Lower lobe of right lung (tissue), 2 donors: Measurements from ENCODE around the gene DGKI. TPM values are rescaled to one million over a fixed set of nuclear protein-coding genes. Genes with fewer than 3 reads are reported as not detected.

Experiments
- ATAC-seq, 2 donors: fragments of 200-7000 bp; cut with Tn5 transposase; one replicate each; pipeline ENCODE4 v1.9.1; 2020 to 2022; ENCODE audit warnings: mild to moderate bottlenecking in 2 of 2, moderate library complexity in 2 of 2
- DNase-seq: peaks from one replicate; pipeline ENCODE4 v3.0.0-alpha.2; 2020
- H3K27ac ChIP-seq: fragments of 200-600 bp; one replicate; pipeline ENCODE4 v1.8.0; 2022
- H3K27me3 ChIP-seq: fragments of 200-600 bp; one replicate; pipeline ENCODE4 v1.8.0; 2022; ENCODE audit warnings: low read depth
- H3K36me3 ChIP-seq: fragments of 200-600 bp; one replicate; pipeline ENCODE4 v1.8.0; 2022; ENCODE audit warnings: mild to moderate bottlenecking
- H3K4me1 ChIP-seq: fragments of 200-600 bp; one replicate; pipeline ENCODE4 v1.8.0; 2022
- H3K4me3 ChIP-seq: fragments of 200-600 bp; one replicate; pipeline ENCODE4 v1.8.0; 2022; ENCODE audit warnings: mild to moderate bottlenecking
- H3K9me3 ChIP-seq: fragments of 200-600 bp; one replicate; pipeline ENCODE4 v1.8.0; 2022
- CTCF ChIP-seq: fragments of 200-600 bp; IDR thresholded peaks from one replicate; pipeline ENCODE4 v1.8.0; 2022; ENCODE audit warnings: antibody characterized with exemption, mild to moderate bottlenecking
- intact Hi-C: fragments of 100-400 bp; cut with DNase I; formaldehyde crosslinking; loops from one replicate; pipeline ENCODE4 v1.11.0; 2022
- total RNA-seq: library from RNA; stranded (reverse); fragmentation: NEBNext Ultra II Directional; extraction: Animal tissue kit (Norgen Biotek cat#: 25700); gene quantifications from one replicate; pipeline ENCODE4 v1.2.1, GENCODE V29; 2021
- donor health status: DM: no; HTN: yes; CAD: no; lungs with severe emphysema.

The DGKI gene
- total RNA-seq, 1 donor from 2014 or later, result 0.09 TPM

DNA sequence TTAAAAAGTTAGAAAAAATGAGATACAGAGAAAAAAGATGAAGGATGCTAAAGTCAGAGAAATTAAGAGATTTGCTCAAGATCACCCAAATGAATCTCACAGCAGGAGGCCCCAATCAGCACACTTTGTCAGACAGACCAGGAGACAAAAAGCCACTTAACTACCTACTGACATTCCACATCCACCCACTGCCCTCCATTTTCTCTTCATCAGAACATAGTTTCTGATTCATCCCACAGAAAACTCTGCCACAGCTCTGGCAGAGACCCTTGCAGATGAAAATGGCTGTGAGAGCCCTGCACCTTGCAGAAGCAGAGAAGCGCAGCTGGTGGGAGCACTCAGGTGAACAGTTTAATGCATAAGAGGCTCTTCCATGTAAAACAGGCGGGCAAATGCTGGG is 26.6 kb downstream of the DGKI start:
- no peak overlapping the region for H3K27ac ChIP-seq
- no peaks in the 10 kb centered on the region for H3K4me1 ChIP-seq
- H3K36me3 ChIP-seq, result no peaks in the 10 kb centered on the region
- TF ChIP-seq CTCF, result no peak
- ATAC-seq, result no peak
- H3K27me3 ChIP-seq, result no peaks in the 10 kb centered on the region
- intact Hi-C loops, result no loop called here
- no peak overlapping the region for H3K4me3 ChIP-seq
- H3K9me3 ChIP-seq, result no peaks in the 10 kb centered on the region
- no peak for DNase-seq

GRCh38 chr7:137818036-137818435 is 28.7 kb downstream of the DGKI start:
- no peaks in the 10 kb centered on the region for H3K4me1 ChIP-seq
- no peak for TF ChIP-seq CTCF
- ATAC-seq (no peak), DNase-seq (no peak)
- no peak overlapping the region for H3K4me3 ChIP-seq
- no peaks in the 10 kb centered on the region for H3K9me3 ChIP-seq
- H3K36me3 ChIP-seq, result no peaks in the 10 kb centered on the region
- H3K27me3 ChIP-seq, result no peaks in the 10 kb centered on the region
- intact Hi-C loops, result no loop called here
- no peak overlapping the region for H3K27ac ChIP-seq

- Histone ChIP-seq H3K9me3 (no peaks in the 10 kb centered on the region), H3K4me1 (no peaks in the 10 kb centered on the region), H3K36me3 (no peaks in the 10 kb centered on the region), H3K27ac (no peak overlapping the region), H3K27me3 (no peaks in the 10 kb centered on the region), H3K4me3 (no peak overlapping the region)
- ATAC-seq, result no peak
- intact Hi-C loops, result no loop called here
- no peak for DNase-seq
- TF ChIP-seq CTCF, result no peak
These were observed 30.0 kb downstream of the DGKI start for GRCh38 chr7:137816696-137817320.

GRCh38 chr7:137813541-137813940 is 33.2 kb downstream of the DGKI start:
- ATAC-seq (no peak), DNase-seq (no peak)
- no peaks in the 10 kb centered on the region for H3K4me1 ChIP-seq
- H3K27me3 ChIP-seq, result no peaks in the 10 kb centered on the region
- no peaks in the 10 kb centered on the region for H3K9me3 ChIP-seq
- intact Hi-C loops, result no loop called here
- no peak overlapping the region for H3K27ac ChIP-seq
- no peaks in the 10 kb centered on the region for H3K36me3 ChIP-seq
- no peak overlapping the region for H3K4me3 ChIP-seq
- TF ChIP-seq CTCF, result no peak

DNA sequence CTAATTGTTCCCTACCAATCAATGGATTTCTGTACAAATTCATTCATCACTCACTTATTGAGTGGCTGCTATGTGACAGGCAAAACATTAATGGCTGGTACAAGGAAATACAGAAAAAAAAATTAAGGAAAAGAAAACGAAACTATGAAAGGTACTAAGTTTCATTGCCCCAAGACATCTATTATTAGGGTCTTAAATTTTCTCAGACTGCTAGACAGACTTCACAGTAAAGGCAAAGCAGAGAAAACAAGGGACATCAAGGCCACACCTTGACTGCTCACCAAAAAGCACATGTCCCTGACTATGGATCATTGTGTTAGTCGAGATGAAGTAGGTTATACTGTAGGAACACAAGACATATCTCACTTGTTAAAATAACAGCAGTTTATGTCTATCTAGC is 36.5 kb downstream of the DGKI start:
- ATAC-seq, result no peak
- H3K36me3 ChIP-seq, result no peaks in the 10 kb centered on the region
- no peak overlapping the region for H3K27ac ChIP-seq
- H3K4me1 ChIP-seq, result no peaks in the 10 kb centered on the region
- no peaks in the 10 kb centered on the region for H3K27me3 ChIP-seq
- no peaks in the 10 kb centered on the region for H3K9me3 ChIP-seq
- no peak for TF ChIP-seq CTCF
- no peak overlapping the region for H3K4me3 ChIP-seq
- no peak for DNase-seq
- intact Hi-C loops, result no loop called here
